ENCODE measurements around the gene PRKCQ. TPM values are rescaled to one million over a fixed set of nuclear protein-coding genes. Genes with fewer than 3 reads are reported as not detected.

The PRKCQ gene
- total RNA-seq, 2 donors from 2014 or later, result 0.43 TPM; not detected in 1

GRCh38 chr10:6400331-6400730, 179.7 kb downstream of the PRKCQ start:
- no peaks in the 10 kb centered on the region for H3K27me3 ChIP-seq
- peaks cover 0 to 11% of the 10 kb centered on the region in 2 donors for H3K4me1 ChIP-seq
- H3K9me3 ChIP-seq, result no peaks in the 10 kb centered on the region
- TF ChIP-seq CTCF (IDR thresholded peaks at IDR 0.05), result no peak
- no peak for DNase-seq (ENCODE audit: low spot score)
- no peak overlapping the region for H3K27ac ChIP-seq
- H3K4me3 ChIP-seq, result no peak overlapping the region
- no peaks in the 10 kb centered on the region for H3K36me3 ChIP-seq

- TF ChIP-seq CTCF (IDR thresholded peaks at IDR 0.05), result no peak
- no peak for DNase-seq (ENCODE audit: low spot score)
- Histone ChIP-seq H3K36me3 (no peaks in the 10 kb centered on the region), H3K27ac (no peak overlapping the region), H3K4me1 (peaks cover 0 to 11% of the 10 kb centered on the region in 2 donors), H3K9me3 (no peaks in the 10 kb centered on the region), H3K4me3 (no peak overlapping the region), H3K27me3 (no peaks in the 10 kb centered on the region)
Observed at GRCh38 chr10:6399879-6400278, 180.2 kb downstream of the PRKCQ start.

- no peak overlapping the region for H3K4me3 ChIP-seq
- no peaks in the 10 kb centered on the region for H3K9me3 ChIP-seq
- no peak for DNase-seq (ENCODE audit: low spot score)
- H3K4me1 ChIP-seq, result peaks cover 0 to 11% of the 10 kb centered on the region in 2 donors
- no peak for TF ChIP-seq CTCF (IDR thresholded peaks at IDR 0.05)
- H3K27ac ChIP-seq, result no peak overlapping the region
- no peaks in the 10 kb centered on the region for H3K36me3 ChIP-seq
- H3K27me3 ChIP-seq, result no peaks in the 10 kb centered on the region
Observed at GRCh38 chr10:6399231-6399741, 180.8 kb downstream of the PRKCQ start.

- no peaks in the 10 kb centered on the region for H3K9me3 ChIP-seq
- DNase-seq (ENCODE audit: low spot score), result no peak
- H3K4me1 ChIP-seq, result peaks cover 0 to 11% of the 10 kb centered on the region in 2 donors
- no peak overlapping the region for H3K4me3 ChIP-seq
- no peaks in the 10 kb centered on the region for H3K27me3 ChIP-seq
- no peaks in the 10 kb centered on the region for H3K36me3 ChIP-seq
- no peak overlapping the region for H3K27ac ChIP-seq
- TF ChIP-seq CTCF (IDR thresholded peaks at IDR 0.05), result no peak
Observed at GRCh38 chr10:6398399-6398798, 181.7 kb downstream of the PRKCQ start.

- Histone ChIP-seq H3K27ac (no peak overlapping the region), H3K27me3 (no peaks in the 10 kb centered on the region), H3K4me1 (peaks cover 0 to 11% of the 10 kb centered on the region in 2 donors), H3K36me3 (no peaks in the 10 kb centered on the region), H3K4me3 (no peak overlapping the region), H3K9me3 (no peaks in the 10 kb centered on the region)
- DNase-seq (ENCODE audit: low spot score), result no peak
- TF ChIP-seq CTCF (IDR thresholded peaks at IDR 0.05), result no peak
Observed at GRCh38 chr10:6396652-6397051, 183.4 kb downstream of the PRKCQ start.

- H3K36me3 ChIP-seq, result no peaks in the 10 kb centered on the region
- no peak overlapping the region for H3K27ac ChIP-seq
- H3K4me3 ChIP-seq, result no peak overlapping the region
- TF ChIP-seq CTCF (IDR thresholded peaks at IDR 0.05), result no peak
- H3K4me1 ChIP-seq, result peaks cover 0 to 8% of the 10 kb centered on the region in 2 donors
- H3K9me3 ChIP-seq, result no peaks in the 10 kb centered on the region
- H3K27me3 ChIP-seq, result no peaks in the 10 kb centered on the region
- DNase-seq (ENCODE audit: low spot score), result no peak
Observed at GRCh38 chr10:6396226-6396625, 183.8 kb downstream of the PRKCQ start.

Data from right atrium auricular region (tissue), 2 donors.